CD14-positive monocyte (primary cell): ENCODE results near the gene RWDD1. TPM values are rescaled to one million over a fixed set of nuclear protein-coding genes. Genes with fewer than 3 reads are reported as not detected.
"Not testable (repeated sequence)": the region's sequence is repeated elsewhere in the genome, so short reads cannot be mapped to it uniquely, and the experiment has no call there.

Source experiments
- DNase-seq, 3 donors: peaks; one replicate each; pipeline ENCODE4 v3.0.0-alpha.2; 2011 to 2022
- H2AFZ ChIP-seq: 2 replicates; pipeline ENCODE4 v1.6.0; 2012; ENCODE audit warnings: mild to moderate bottlenecking, low read depth, low read length, inconsistent platforms; ENCODE audit not compliant: insufficient read depth, poor library complexity, severe bottlenecking
- H3K27ac ChIP-seq, 2 donors: 1 replicate in 1 of 2; 2 replicates in 1 of 2; pipeline ENCODE4 v1.5.1; 2012 to 2013; ENCODE audit warnings: low read length in 2 of 2, control low read depth in 1 of 2, inconsistent platforms in 1 of 2, low read depth in 1 of 2, mild to moderate bottlenecking in 1 of 2
- H3K27me3 ChIP-seq, 2 donors: one replicate each; pipeline versions ENCODE4 v1.6.0 to v1.6.1; 2011 to 2013; ENCODE audit warnings: low read length in 2 of 2; ENCODE audit not compliant: control insufficient read depth in 2 of 2, insufficient read depth in 2 of 2
- H3K36me3 ChIP-seq, 2 donors: replicated peaks in 1 of 2; 1 replicate in 1 of 2; 2 replicates in 1 of 2; pipeline versions ENCODE4 v1.5.1 to v1.6.1; 2012 to 2013; ENCODE audit warnings: low read length in 2 of 2, control low read depth in 1 of 2, inconsistent platforms in 1 of 2, mild to moderate bottlenecking in 1 of 2; ENCODE audit not compliant: insufficient read depth in 2 of 2, control insufficient read depth in 1 of 2
- H3K4me1 ChIP-seq, 2 donors: 1 replicate in 1 of 2; 2 replicates in 1 of 2; pipeline versions ENCODE4 v1.5.1 to v1.6.1; 2012 to 2013; ENCODE audit warnings: low read length in 2 of 2, control low read depth in 1 of 2, inconsistent platforms in 1 of 2, mild to moderate bottlenecking in 1 of 2, moderate library complexity in 1 of 2; ENCODE audit not compliant: insufficient read depth in 2 of 2, control insufficient read depth in 1 of 2
- H3K4me2 ChIP-seq: replicated peaks from 2 replicates; pipeline ENCODE3; 2012; ENCODE audit warnings: low read length, moderate library complexity, mild to moderate bottlenecking; ENCODE audit not compliant: poor library complexity, severe bottlenecking; ENCODE audit errors: extremely low read depth
- H3K4me3 ChIP-seq, 3 experiments: fragments of 200-600 bp in 1 of 3; sonication (generic) in 1 of 3; replicated peaks in 1 of 3; 1 replicate in 2 of 3; 2 replicates in 1 of 3; pipeline ENCODE4 v1.5.1; 2011 to 2013; ENCODE audit warnings: low read length in 3 of 3, mild to moderate bottlenecking in 3 of 3, control low read depth in 2 of 3, low read depth in 2 of 3, inconsistent platforms in 1 of 3, moderate library complexity in 1 of 3
- H3K79me2 ChIP-seq: 2 replicates; pipeline ENCODE4 v1.6.0; 2012; ENCODE audit warnings: mild to moderate bottlenecking, control low read depth, inconsistent platforms, low read length, moderate library complexity; ENCODE audit not compliant: insufficient read depth
- H3K9ac ChIP-seq: 2 replicates; pipeline ENCODE4 v1.6.0; 2017; ENCODE audit warnings: low read length, mild to moderate bottlenecking; ENCODE audit not compliant: insufficient read depth, poor library complexity, severe bottlenecking
- H3K9me3 ChIP-seq, 2 donors: replicated peaks in 1 of 2; 1 replicate in 1 of 2; 2 replicates in 1 of 2; pipeline versions ENCODE4 v1.5.1 to v1.6.1; 2012 to 2013; ENCODE audit warnings: low read length in 2 of 2, control low read depth in 1 of 2; ENCODE audit not compliant: control insufficient read depth in 1 of 2, insufficient read depth in 1 of 2
- H4K20me1 ChIP-seq: 2 replicates; pipeline ENCODE4 v1.6.0; 2012; ENCODE audit warnings: mild to moderate bottlenecking, low read length, control low read depth, moderate library complexity; ENCODE audit not compliant: insufficient read depth
- H3K27ac Mint-ChIP-seq, 7 donors: one replicate each; pipeline ENCODE4 v1.8.0; 2020; ENCODE audit warnings: mild to moderate bottlenecking in 7 of 7, mixed read lengths in 7 of 7, moderate library complexity in 6 of 7, inconsistent platforms in 2 of 7
- H3K27me3 Mint-ChIP-seq, 3 donors: one replicate each; pipeline ENCODE4 v1.8.0; 2021 to 2022; ENCODE audit warnings: low read depth in 3 of 3, mild to moderate bottlenecking in 3 of 3, mixed read lengths in 3 of 3, moderate library complexity in 3 of 3, inconsistent platforms in 1 of 3
- H3K36me3 Mint-ChIP-seq, 2 donors: one replicate each; pipeline ENCODE4 v1.8.0; 2020; ENCODE audit warnings: mixed read lengths in 2 of 2, inconsistent platforms in 1 of 2, mild to moderate bottlenecking in 1 of 2
- H3K4me1 Mint-ChIP-seq: one replicate; pipeline ENCODE4 v1.8.0; 2020; ENCODE audit warnings: mild to moderate bottlenecking, mixed read lengths
- H3K4me3 Mint-ChIP-seq, 2 donors: one replicate each; pipeline ENCODE4 v1.8.0; 2020; ENCODE audit warnings: mild to moderate bottlenecking in 2 of 2, mixed read lengths in 2 of 2, moderate library complexity in 1 of 2
- H3K9me3 Mint-ChIP-seq, 7 donors: one replicate each; pipeline ENCODE4 v1.8.0; 2020 to 2022; ENCODE audit warnings: mixed read lengths in 7 of 7, mild to moderate bottlenecking in 6 of 7, moderate library complexity in 6 of 7, inconsistent platforms in 2 of 7
- CTCF ChIP-seq: fragments of 200-600 bp; IDR thresholded peaks from one replicate; pipeline ENCODE4 v1.8.0; 2022; ENCODE audit warnings: antibody characterized with exemption, mild to moderate bottlenecking
- WGBS: methylation state at CpG from one replicate; pipeline ENCODE4 v1.1.5; 2013; ENCODE audit warnings: missing lambda C conversion rate; ENCODE audit not compliant: insufficient coverage; 5-methylcytosine and 5-hydroxymethylcytosine counted together
- intact Hi-C, 2 donors: fragments of 100-400 bp; cut with micrococcal nuclease; formaldehyde crosslinking; loops; one replicate each; pipeline versions ENCODE4 v1.15.0 to v1.15.1; 2023
- polyA plus RNA-seq, 3 donors: library from polyadenylated mRNA; depleted of rRNA in 1 of 3; unstranded in 2 of 3; stranded (reverse) in 1 of 3; fragments of 300-500 nt in 2 of 3; fragments of >200 nt in 1 of 3; fragmentation: Illumina TruSeq in 2 of 3; gene quantifications; 1 replicate in 2 of 3; 2 replicates in 1 of 3; pipeline ENCODE4 v1.2.3, GENCODE V29; 2012 to 2021

The RWDD1 gene
- polyA plus RNA-seq, 3 donors, result 11.8 to 45.5 (median 34.7) TPM

- WGBS, result no CpG with 5 or more reads among the region's 3 CpGs
These were observed 33.6 kb downstream of the RWDD1 start for GRCh38 chr6:116604868-116605267.

GRCh38 chr6:116605935-116606334, 34.6 kb downstream of the RWDD1 start:
- H3K27ac Mint-ChIP-seq, result no peak overlapping the region
- Histone ChIP-seq H3K36me3 (no peaks in the 10 kb centered on the region), H3K79me2 (no peaks in the 10 kb centered on the region), H3K9ac (no peak overlapping the region), H3K4me1 (no peaks in the 10 kb centered on the region), H3K4me2 (no peak overlapping the region), H3K27me3 (no peaks in the 10 kb centered on the region), H3K9me3 (no peaks in the 10 kb centered on the region), H3K4me3 (no peak overlapping the region), H4K20me1 (no peaks in the 10 kb centered on the region), H3K27ac (no peak overlapping the region), H2AFZ (no peak overlapping the region)
- intact Hi-C loops, result no loop called here
- H3K9me3 Mint-ChIP-seq, result peaks cover 0 to 9% (median 0%) of the 10 kb centered on the region in 7 donors
- peaks cover 2 to 3% (median 2%) of the 10 kb centered on the region in 3 donors for H3K27me3 Mint-ChIP-seq
- H3K4me3 Mint-ChIP-seq, result no peak overlapping the region
- 100% methylated on average over 2 of the region's 4 CpGs for WGBS
- peaks cover 7 to 8% of the 10 kb centered on the region in 2 donors for H3K36me3 Mint-ChIP-seq
- TF ChIP-seq CTCF, result no peak
- DNase-seq, result no peak
- no peaks in the 10 kb centered on the region for H3K4me1 Mint-ChIP-seq

More at GRCh38 chr6:116604868-116605267, 33.6 kb downstream of the RWDD1 start:
- H3K27ac ChIP-seq, H3K4me1 ChIP-seq, intact Hi-C loops, H3K4me3 ChIP-seq, H3K27ac Mint-ChIP-seq, H3K4me3 Mint-ChIP-seq, H3K27me3 Mint-ChIP-seq, H3K9me3 ChIP-seq, H3K27me3 ChIP-seq, H3K9ac ChIP-seq, H3K79me2 ChIP-seq, H3K4me2 ChIP-seq, H3K4me1 Mint-ChIP-seq, DNase-seq, H3K9me3 Mint-ChIP-seq, H2AFZ ChIP-seq, H4K20me1 ChIP-seq, H3K36me3 ChIP-seq: not testable (repeated sequence)
- peaks cover 11 to 15% of the 10 kb centered on the region in 2 donors for H3K36me3 Mint-ChIP-seq
